HG02571 (cell line): ENCODE data around the gene EDARADD.
"Not testable (repeated sequence)": the region's sequence is repeated elsewhere in the genome, so short reads cannot be mapped to it uniquely, and the experiment has no call there.

Experiments used
- ATAC-seq: cut with Tn5 transposase; IDR thresholded peaks from one replicate; pipeline ENCODE4 v1.9.1; 2021; ENCODE audit warnings: mild to moderate bottlenecking, moderate library complexity; ENCODE audit not compliant: unreplicated experiment

EDARADD gene

GRCh38 chr1:236393681-236394481 lies at the start of gene EDARADD:
TSS of gene EDARADD (plus strand) at chr1:236394286. CDS start at chr1:236394445, 159 bp downstream.
- no peak for ATAC-seq

GRCh38 chr1:236345728-236346127 lies 48.4 kb upstream of the EDARADD start:
- no peak for ATAC-seq

DNA sequence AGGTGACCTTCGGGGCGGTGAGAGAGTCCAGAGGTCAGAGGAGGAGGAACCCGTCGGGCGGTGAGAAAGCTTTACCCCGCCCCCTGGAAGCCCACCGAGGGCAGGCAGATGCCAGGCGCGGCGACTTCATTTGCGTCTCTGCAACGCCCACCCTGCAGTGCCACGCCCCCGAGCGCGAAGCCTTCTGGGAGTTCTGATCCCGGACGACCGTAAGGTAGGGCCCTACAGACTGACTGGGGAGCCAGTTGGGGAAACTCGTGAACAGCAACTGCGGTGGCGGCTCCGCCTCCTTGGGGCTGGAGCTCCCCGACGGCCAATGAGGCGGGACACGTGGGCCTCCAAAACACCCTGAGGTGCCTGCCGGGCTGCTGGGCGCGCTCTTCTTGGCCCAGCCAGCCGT lies 46.0 kb upstream of the EDARADD start:
- ATAC-seq = no peak

DNA sequence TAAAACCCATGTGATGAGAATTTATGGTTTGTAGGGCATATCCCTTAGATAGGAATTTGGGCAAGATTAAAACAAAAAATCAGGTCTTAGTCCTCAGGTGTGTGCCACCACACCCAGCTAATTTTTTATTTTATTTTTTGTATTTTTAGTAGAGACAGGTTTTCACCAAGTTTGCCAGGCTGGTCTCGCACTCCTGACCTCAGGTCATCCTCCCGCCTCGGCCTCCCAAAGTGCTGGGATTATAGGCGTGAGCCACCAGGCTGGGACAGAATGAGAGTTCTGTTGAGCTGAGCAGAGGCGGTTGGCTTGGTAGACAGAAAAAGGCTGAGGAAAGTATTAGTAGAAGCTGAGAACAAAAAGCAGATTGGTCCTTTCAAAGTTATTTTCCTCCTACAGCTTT lies 43.8 kb upstream of the EDARADD start:
- no peak for ATAC-seq

GRCh38 chr1:236351875-236352573 lies 42.1 kb upstream of the EDARADD start:
- no peak for ATAC-seq

- not testable (repeated sequence) for ATAC-seq
Measured at GRCh38 chr1:236352747-236353146, 41.3 kb upstream of the EDARADD start.

- ATAC-seq = no peak
Measured at GRCh38 chr1:236353813-236354212, 40.3 kb upstream of the EDARADD start.

- no peak for ATAC-seq
Measured at GRCh38 chr1:236354330-236355147, 39.5 kb upstream of the EDARADD start.

- ATAC-seq = no peak
Measured at GRCh38 chr1:236356141-236356540, 37.9 kb upstream of the EDARADD start.

DNA sequence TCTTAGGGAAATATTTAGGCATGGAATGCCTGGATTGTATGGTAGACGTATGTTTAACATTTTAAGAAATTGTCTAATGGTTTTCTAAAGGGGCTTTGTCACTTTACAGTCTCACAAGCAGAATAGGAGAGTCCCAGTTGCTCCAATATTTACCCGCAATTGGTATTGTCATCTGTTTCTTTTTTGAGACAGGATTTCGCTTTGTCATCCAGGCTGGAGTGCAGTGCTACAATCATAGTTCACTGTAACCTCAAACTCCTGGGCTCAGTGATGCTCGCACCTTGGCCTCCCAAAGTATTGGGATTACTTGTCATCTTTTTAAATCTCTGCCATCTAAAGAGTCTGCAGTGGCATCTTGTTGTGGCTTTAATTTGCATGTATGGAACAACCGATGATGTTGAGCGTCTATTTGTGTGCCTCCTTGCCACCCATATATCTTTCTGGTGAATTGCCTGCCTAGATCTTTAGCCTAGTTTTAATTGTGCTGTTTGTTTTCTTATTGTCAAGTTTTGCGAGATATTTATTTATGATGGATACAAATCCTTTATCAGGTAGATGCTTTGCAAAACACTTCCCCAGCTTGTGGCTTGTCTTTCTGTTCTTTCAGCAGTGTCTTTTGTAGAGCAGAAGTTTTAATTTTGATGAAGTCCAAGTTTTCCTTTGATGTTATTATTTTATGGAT lies 32.0 kb upstream of the EDARADD start:
- ATAC-seq = no peak

DNA sequence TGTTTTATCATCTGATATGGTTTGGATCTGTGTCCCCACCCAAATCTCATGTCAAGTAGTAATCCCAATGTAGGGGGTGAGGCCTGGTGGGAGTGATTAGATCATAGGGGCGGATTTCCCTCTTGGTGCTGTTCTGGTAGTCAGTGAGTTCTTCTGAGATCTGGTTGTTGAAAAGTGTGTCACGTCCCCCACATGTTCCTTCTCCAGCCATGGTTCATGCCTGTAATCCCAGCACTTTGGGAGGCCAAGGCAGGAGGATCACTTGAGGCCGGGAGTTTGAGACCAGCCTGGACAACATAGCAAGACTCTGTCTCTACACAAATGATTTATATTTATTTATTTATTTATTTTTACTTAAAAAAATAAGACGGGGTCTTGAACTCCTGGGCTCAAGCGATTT lies 30.8 kb upstream of the EDARADD start:
- no peak for ATAC-seq

GRCh38 chr1:236365999-236366570 lies 28.0 kb upstream of the EDARADD start:
- ATAC-seq = no peak

DNA sequence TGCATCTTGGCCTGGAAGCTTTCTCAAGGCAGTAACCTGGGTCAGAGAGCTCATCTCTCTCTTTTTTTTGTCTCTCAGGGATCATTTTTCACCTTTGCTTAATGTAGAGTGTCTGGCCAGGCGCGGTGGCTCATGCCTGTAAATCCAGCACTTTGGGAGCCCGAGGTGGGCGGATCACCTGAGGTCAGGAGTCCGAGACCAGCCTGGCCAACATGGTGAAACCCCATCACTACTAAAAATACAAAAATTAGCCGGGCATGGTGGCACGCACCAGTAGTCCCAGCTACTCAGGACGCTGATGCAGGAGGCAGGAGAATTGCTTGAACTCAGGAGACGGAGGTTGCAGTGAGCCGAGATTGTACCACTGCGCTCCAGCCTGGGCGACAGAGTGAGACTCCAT lies 27.4 kb upstream of the EDARADD start:
- ATAC-seq = not testable (repeated sequence)

DNA sequence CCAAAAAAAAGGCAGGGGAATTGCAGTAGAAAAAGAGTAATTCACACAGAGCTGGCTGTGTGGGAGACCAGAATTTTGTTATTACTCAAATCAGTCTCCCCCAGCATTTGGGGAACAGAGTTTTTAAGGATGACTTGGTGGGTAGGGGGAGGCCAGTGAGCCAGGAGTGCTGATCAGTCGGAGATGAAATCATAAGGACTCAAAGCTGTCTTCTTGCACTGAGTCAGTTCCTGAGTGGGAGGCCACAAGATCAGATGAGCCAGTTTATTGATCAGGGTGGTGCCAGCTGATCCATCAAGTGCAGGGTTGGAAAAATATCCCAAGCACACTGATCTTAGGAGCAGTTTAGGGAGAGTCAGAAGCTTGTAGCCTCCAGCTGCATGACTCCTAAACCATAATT lies 23.7 kb upstream of the EDARADD start:
- no peak for ATAC-seq

GRCh38 chr1:236371083-236371482 lies 23.0 kb upstream of the EDARADD start:
- no peak for ATAC-seq

GRCh38 chr1:236377832-236378535 lies 16.1 kb upstream of the EDARADD start:
- no peak for ATAC-seq

DNA sequence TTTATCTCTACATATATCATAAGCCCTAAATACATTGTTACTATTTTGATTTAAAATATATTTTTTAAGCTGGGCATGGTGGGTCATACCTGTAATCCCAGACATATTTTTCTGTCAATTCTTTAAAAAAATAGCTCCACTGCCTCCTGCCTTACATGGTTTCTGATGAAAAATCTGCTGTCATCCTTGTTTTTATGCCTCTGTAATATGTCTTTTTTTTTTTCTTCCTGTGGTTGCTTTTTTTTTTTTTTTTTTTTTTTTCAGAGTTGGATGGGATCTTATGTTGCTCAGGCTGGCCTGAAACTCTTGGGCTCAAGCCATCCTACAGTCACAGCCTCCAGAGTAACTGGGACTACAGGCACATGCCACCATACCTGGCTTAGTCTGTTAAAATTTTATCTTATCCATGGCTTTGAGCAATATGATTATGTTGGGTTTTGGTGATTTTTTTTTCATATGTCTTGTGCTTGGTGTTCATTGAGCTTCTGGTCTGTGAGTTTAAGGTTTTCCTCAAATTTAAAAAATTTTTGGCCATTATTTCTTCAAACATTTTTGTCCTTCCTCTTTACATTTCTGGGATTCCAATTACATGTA lies 12.4 kb upstream of the EDARADD start:
- no peak for ATAC-seq

GRCh38 chr1:236388332-236388731 lies 5.8 kb upstream of the EDARADD start:
- no peak for ATAC-seq

GRCh38 chr1:236389253-236389652 lies 4.8 kb upstream of the EDARADD start:
- ATAC-seq = no peak

- ATAC-seq = no peak
Measured at GRCh38 chr1:236391008-236391407, 3.1 kb upstream of the EDARADD start.
